GM15510 (cell line): ENCODE results near the gene RNF214.

Source experiments
- POLR2A ChIP-seq: IDR thresholded peaks from 3 replicates; pipeline ENCODE4 v1.6.1; 2011; ENCODE audit warnings: borderline replicate concordance; ENCODE audit not compliant: insufficient read length; ENCODE audit errors: extremely low read depth

The RNF214 gene

DNA sequence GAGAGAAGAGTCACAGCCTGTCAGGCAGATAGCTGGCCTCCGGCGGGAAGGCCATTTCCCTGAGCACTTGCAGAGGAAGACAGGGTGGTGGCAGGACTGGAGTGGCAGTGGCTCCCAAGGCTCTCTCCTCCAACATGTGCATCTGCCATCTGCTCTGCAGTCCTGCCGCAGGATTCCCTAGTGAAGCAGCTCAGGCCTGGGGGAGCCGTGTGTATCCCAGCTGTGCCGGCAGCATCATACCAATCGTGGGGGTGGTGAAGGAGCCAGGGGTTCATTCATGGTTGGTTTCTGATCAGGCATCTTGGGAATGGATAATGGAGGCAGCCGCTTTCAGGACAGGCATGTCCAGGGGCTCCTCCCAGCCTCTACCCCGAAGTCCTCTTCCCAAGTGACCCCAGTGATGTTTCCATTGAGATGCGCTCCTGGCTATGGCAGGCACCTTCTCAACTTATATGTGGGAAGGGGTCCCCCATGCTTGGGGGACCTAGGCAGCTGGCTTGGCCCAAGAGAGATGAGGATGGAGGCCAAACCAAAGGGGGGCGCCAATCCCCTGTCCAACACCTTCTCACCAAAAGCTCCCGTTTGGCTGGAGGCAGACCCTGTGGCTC is 27.2 kb upstream of the RNF214 start:
- TF ChIP-seq POLR2A = no peak

DNA sequence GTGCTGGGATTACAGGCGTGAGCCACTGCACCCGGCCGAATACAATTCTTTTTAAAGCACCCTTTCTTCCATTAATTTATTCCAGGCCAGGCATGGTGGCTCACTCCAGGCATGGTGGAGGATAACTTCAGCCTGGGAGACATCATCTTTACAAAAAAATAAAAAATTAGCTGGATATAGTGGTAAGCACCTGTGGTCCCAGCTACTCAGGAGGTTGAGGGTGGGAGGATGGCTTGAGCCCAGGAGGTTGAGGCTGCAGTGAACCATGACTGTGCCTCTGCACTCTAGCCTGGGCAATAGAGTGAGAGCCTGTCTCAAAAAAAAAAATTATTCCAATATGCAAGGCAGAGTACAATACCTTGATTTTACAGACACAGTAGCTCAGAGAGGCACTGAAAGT is 21.9 kb upstream of the RNF214 start:
- TF ChIP-seq POLR2A = no peak

DNA sequence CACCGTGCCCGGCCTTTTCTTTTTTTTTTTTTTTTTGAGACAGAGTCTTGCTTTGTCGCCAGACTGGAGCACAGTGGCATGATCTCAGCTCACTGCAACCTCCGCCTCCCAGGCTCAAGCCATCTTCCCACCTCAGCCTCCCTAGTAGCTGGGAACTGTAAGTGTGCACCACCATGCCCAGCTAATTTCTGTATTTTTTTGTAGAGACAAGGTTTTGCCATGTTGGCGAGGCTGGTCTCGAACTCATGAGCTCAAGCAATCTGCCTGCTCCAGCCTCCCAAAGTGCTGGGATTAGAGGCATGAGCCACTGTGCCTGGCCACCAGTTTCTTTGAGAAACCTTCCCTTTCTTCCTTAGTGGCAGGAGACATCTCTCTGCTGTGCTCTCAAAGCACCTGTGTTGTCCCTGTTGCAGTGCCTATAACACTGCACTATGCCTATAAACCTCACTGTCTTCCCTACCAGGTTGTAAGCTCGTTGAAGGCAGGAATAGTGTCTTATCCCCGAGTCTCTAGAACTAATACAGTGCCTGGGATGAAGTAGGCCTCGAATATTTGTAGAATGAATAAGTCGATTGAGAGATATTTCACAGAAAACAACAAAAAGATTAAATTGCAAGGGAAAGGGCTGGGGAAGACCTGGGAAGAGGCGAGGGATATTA is 19.6 kb upstream of the RNF214 start:
- TF ChIP-seq POLR2A = no peak

DNA sequence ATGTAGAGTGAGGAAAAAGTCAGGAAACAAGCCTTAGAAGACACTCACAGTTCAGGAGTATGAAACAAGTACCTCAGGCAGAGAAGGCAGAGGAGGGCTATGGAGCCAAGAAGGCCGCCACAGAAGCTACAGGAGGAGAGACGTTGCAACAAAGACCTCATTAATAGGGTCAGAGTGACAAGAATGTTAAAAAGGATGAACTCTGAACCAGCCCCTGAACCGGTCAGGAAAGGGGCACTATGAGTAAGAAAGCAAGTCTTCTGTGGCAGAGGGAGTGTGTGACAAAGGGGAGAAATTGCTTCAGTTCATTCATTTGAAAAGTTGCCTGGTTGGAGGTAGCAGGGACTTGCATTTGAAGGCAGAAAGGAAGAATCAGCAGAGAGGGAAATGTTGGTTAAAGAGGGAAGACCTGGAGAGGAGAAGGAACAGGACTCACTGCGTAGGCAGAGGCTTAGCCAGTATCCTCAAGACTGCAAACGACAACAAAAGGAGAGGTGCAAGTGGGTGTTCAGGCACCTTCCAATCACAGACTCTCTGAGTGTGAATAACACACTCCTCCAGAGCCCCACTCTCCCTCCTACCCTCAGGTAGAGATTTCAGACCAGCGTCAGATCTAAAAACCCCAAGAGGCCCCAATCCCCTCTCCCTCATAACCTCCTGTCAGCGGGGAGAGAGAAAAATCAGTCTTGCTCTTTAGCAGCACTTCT is 17.9 kb upstream of the RNF214 start:
- TF ChIP-seq POLR2A = no peak

DNA sequence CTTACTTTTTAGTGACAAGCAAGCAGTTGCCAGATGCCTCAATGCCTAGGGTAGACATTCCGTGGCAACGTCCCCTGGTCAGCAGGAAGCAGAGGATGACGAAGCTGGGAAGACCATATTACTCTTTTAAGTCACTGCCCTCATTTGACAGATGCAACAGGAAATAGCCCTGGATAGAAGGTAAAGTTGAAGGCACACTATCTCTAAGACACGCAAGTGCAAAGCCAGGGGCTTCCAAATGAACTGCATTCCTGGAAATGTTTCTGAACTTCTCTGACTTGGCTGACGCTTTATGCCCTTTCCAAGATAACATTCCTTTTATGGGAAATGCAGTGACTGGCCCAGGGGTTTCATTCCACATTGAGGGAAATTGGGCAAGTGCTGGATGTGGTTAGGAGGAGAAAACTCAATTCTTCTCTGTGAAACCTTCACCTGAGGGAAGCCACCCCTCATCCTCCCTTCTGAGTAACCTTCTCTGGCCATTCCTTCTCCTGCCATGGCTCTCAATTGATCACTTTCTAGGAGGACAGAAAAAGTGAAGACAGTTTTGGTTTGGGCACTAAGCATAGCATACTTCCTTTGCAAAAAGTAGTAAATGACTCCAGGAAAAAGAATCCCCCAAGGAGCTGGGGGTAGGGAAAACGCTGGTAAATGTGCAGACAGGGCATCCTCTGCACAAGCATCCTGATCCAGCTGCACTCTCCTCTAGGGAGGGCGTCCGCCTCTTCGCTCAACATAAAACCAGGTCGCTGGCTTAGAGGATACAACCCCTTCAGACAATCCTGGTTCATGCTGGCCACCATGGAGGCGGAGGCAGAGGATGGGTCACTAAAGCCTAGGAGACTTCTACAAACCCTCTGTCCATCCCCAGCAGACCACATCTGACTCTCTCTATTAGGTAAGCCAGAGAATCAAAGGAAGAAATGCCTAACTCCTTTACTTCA is 15.1 kb upstream of the RNF214 start:
- TF ChIP-seq POLR2A = no peak

DNA sequence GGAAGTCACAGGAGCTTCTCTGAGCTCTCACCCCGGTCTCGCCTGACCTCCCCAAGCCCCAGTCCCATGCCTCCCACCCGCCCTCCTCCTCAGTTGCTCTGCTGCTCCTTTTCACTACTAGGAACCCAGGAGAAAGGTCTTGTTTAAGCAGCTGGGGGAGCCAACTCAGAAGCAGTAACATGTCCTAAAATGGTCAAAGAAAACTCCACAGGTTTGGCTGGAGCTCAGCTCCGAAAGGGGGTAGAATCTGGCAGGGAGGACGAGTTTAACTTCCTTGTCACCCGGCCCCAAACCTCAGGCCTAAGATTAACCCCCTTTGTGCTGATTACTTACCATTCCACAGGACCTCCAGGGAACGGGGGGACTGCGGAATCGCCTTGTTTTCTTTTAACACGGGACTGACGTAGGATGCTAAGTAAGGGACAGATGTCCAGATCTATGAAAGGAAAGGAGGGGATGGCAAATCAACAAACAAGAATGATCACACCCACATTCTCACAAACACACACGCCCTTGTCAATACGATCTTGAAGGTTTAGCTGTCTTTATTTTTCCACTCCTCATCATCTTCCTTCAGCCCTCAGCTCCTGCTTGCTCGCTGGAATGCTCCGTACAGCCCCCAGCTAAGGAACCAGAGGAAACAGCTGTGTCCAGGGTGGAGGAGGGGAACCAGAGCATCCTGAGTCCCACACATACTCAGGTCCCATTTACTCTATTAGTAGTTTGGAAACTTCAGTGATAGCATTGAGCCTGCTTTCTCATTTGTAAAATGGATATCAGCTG is 14.1 kb upstream of the RNF214 start:
- no peak for TF ChIP-seq POLR2A

DNA sequence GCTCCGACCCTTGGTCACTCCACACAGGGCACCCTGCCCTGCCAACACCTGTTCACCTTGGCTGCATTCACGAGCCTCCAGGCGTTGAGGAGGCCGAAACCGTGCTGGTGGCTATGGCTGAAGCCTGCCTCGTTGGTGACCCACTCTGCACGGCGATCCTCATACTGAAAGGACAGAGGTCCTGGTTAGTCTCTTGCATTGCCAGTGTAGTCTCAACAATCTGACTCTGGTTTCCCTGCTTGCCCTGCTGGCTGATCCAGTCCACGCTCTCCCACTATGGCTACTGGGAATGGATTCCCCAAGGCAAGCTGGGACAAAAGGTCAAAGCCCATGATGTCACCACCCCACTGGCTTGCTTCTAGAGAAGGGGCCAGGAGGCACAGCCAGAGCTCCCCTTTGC is 13.5 kb upstream of the RNF214 start:
- TF ChIP-seq POLR2A = no peak

DNA sequence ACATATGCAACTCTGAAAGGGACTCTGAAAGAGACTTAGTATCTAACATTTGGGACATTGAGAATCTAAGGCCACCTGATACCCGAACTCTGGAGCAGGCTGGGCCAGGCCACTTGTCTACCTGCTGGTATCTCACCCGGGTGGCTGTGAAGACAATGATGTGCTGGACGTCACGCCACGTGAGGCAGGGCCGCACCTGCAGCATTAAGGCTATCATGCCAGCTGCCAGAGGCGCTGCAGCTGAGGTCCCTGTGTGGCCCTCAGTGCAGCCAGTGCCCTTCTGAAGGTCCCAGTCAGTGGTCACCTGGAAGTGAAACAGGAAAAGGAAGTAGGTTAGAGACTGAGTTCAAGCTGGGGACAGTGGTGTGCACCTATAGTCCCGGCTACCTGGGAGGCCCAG is 13.0 kb upstream of the RNF214 start:
- TF ChIP-seq POLR2A = no peak

DNA sequence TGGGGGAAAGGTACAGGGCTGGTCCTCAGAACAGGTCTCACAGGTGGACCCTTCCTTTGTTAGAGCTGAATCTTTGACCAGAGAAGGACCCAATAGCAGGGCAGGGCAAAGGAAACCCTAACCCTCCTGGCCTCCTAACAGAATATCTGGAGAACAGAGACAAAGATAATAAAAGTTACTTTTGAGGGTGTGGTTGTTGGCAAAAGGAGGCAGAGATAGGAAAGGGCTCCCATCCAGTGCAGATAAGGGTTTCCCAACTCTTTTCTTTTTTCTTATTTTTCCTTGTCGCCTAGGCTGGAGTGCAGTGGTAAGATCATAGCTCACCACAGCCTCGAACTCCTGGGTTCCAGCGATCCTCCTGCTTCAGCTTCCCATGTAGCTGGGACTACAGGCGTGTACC is 12.5 kb upstream of the RNF214 start:
- no peak for TF ChIP-seq POLR2A

DNA sequence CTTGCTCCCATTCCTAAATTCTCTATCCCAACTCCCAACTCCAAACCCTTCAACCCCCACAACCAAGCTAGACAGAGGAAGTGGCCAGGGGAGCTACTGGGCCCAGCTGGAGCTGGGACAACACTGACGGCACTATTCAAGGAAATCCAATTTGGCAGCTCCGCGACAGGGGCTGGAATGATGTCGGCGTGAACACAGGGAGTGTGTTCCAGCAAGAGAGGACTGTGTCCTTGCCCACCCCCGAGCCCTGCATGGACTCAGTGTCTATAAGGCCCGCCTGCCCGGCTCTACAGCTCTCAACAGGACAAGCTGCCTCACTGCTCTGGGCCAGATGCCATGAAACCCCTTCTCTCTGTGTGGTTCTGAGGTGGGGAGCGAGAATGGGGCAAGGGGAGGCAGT is 11.9 kb upstream of the RNF214 start:
- TF ChIP-seq POLR2A = no peak

DNA sequence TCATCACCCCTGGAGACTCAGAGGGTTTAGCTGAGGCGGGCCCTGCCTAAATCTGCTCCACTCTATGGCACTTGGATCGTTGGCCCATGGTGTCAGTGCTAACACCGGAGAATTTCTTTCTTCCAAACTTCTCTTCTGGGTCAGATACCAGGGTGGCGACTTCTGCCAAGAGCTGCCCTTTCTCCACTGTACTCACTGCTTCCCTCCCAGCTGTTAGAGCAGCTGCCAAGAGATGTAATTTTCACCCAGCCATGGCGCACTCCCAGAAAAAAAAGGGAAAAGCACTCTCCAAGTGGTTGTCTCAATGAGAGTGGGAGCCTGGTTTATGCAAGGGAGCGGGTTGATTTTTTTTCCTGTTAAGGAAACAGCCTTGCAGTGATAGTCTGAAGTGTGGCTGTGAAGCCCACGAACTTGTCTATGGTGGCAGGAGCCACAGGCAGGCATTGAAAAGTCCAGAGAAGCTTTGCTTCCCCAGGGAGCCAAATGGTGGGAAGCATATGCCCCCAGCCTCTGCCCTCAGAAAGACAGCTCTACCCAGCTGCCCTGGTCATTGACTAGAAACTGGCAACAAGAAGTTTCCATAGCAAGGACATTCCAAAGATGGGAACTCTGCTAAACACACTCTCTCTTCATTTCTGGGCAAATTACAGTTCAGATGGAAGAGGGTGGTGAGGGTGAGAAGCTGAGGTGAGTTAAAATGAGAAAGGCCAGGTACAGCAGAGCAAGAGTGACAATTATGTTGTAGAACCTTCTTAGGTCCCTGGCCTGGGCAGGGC is 11.3 kb upstream of the RNF214 start:
- no peak for TF ChIP-seq POLR2A

DNA sequence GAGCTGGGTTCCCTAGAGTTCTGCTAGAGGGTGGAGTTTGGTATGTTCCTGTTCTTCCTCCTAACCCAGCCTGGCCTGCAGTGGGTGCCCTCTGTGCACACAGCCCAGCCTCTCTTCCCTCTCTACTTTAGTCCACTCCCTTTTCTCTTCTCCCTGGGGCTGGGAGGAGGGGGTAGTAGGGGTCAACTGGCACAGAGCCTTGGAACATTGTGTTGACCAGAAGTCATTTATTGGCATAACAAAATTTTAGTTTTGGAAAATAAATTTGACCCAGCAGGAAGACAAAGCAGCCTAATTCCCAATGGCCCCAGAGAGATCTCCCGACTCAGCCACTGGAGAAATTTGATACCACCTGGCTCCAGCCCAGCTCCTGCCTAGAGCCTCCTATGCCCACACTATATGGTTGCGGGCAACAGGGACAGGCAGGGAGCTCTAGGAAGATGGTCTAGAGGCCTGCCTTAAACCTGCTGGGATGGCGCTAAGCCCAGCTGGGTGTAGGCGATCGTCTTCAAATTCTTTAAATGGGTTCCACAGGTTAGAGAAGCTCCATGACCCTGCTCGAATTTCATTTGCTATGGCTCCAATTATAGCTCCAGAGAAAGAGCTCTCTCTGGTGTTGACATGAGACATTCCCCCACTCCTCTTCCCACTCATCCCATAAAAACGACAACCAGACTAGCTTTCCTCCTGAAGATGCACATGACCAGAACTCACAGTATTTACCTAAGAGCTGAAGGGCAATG is 10.5 kb upstream of the RNF214 start:
- TF ChIP-seq POLR2A = no peak

DNA sequence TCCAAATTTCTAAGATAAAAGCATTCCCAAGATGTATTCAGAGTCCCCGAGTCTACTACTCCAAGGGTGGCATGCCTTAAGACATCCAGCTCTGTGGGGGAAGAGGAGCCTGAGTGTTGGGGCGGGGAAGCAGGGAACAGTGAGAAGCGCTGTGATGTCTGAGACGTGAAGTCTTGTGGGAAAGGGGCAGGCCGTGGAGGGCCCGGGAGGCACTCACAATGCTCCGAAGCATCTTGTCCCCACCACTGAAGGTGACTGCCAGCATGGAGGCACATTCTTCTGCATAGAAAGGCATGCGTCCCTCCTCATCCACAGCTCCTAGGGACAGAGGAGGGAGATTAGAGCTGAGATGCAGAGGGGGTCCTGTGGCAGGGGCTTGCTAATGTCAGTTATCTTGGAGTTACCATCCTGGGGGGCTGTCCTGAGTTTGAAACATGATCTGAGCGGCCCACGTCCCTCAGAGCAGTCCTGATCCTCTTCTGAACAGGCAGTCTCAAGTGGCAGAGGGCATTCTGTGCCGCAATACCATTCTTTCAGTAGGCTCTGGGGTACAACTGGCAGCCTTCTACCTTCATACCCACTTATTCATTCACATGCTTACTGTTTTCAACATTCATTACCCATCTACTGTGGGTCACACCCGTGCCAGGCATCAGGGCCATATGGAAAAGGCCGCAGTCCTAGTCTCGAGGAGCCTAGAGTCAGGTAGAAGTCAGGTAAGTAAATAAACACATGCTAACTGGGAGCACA is 9.3 kb upstream of the RNF214 start:
- no peak for TF ChIP-seq POLR2A
